CD4-positive, alpha-beta T cell treated with Interleukin-17A for 1 hour (primary cell): ENCODE results near the gene PSMG2.

Experiments
- DNase-seq: peaks from one replicate; pipeline ENCODE4 v3.0.0-alpha.2; 2020

Gene PSMG2

GRCh38 chr18:12702221-12703095 lies at the start of gene PSMG2, which contains the start of gene CEP76:
TSS of gene PSMG2 (plus strand) at chr18:12703042. CDS start at chr18:12703108, 66 bp downstream.
TSS of gene CEP76 (minus strand) at chr18:12702723. CDS start at chr18:12702548, 175 bp downstream.
- DNase-seq = peak; percentile 83

GRCh38 chr18:12654971-12655370 lies 47.9 kb upstream of the PSMG2 start:
- DNase-seq = no peak

- no peak for DNase-seq
Observed at GRCh38 chr18:12656605-12656937, 46.3 kb upstream of the PSMG2 start.

GRCh38 chr18:12656938-12657683 lies 45.7 kb upstream of the PSMG2 start:
- DNase-seq = no peak

- peak; percentile 39 for DNase-seq
Observed at GRCh38 chr18:12657684-12658425, 45.0 kb upstream of the PSMG2 start, which contains the start of gene SPIRE1. TSS of gene SPIRE1 (minus strand) at chr18:12658107. CDS start at chr18:12657866, 241 bp downstream.

- DNase-seq = peak; percentile 30
Observed at GRCh38 chr18:12658426-12659138, 44.3 kb upstream of the PSMG2 start.

GRCh38 chr18:12659904-12660605 lies 42.8 kb upstream of the PSMG2 start:
- peak; percentile 59 for DNase-seq

GRCh38 chr18:12668041-12668440 lies 34.8 kb upstream of the PSMG2 start:
- no peak for DNase-seq

- no peak for DNase-seq
Observed at GRCh38 chr18:12679183-12679786, 23.6 kb upstream of the PSMG2 start.

GRCh38 chr18:12686100-12686499 lies 16.7 kb upstream of the PSMG2 start:
- DNase-seq = no peak

- DNase-seq = no peak
Observed at GRCh38 chr18:12689256-12689850, 13.5 kb upstream of the PSMG2 start.

GRCh38 chr18:12692206-12692605 lies 10.6 kb upstream of the PSMG2 start:
- DNase-seq = no peak

GRCh38 chr18:12694032-12694431 lies 8.8 kb upstream of the PSMG2 start:
- DNase-seq = no peak

- DNase-seq = no peak
Observed at GRCh38 chr18:12699747-12700146, 3.1 kb upstream of the PSMG2 start.

GRCh38 chr18:12701161-12701560 lies 1.7 kb upstream of the PSMG2 start:
- peak; percentile 26 for DNase-seq

GRCh38 chr18:12703096-12703567 lies 290 bp downstream of the PSMG2 start:
- no peak for DNase-seq

- peak; percentile 11 for DNase-seq
Observed at GRCh38 chr18:12703664-12704063, 822 bp downstream of the PSMG2 start.

- no peak for DNase-seq
Observed at GRCh38 chr18:12711446-12711845, 8.6 kb downstream of the PSMG2 start.

GRCh38 chr18:12721495-12722275 lies 18.8 kb downstream of the PSMG2 start:
- no peak for DNase-seq

GRCh38 chr18:12722731-12723130 lies 19.9 kb downstream of the PSMG2 start:
- DNase-seq = no peak
